Mesenchymal stem cell (in vitro differentiated cells and primary cell): Measurements from ENCODE around the gene ABI3BP.
A peak's percentile ranks its signal among the peaks of the same experiment; 100 is the strongest.

Experiments
- DNase-seq: peaks from one replicate; pipeline ENCODE4 v3.0.0-alpha.2; 2013
- H2AFZ ChIP-seq: one replicate; pipeline ENCODE4 v1.6.1; 2013; ENCODE audit warnings: low read depth, mild to moderate bottlenecking, control low read depth, inconsistent platforms, low read length, moderate library complexity
- H2AK5ac ChIP-seq: 2 replicates; pipeline ENCODE4 v1.6.1; 2013; ENCODE audit warnings: low read length, moderate library complexity, mild to moderate bottlenecking, inconsistent platforms; ENCODE audit not compliant: severe bottlenecking
- H2BK120ac ChIP-seq: one replicate; pipeline ENCODE4 v1.6.1; 2013; ENCODE audit warnings: low read depth, mild to moderate bottlenecking, inconsistent platforms, low read length, moderate library complexity
- H2BK12ac ChIP-seq, 2 experiments: one replicate each; pipeline ENCODE4 v1.6.1; 2013; ENCODE audit warnings: inconsistent platforms in 2 of 2, low read length in 2 of 2, mild to moderate bottlenecking in 2 of 2, moderate library complexity in 2 of 2, control low read depth in 1 of 2
- H2BK15ac ChIP-seq: one replicate; pipeline ENCODE4 v1.6.1; 2013; ENCODE audit warnings: mild to moderate bottlenecking, low read depth, inconsistent platforms; ENCODE audit not compliant: poor library complexity, severe bottlenecking
- H2BK5ac ChIP-seq: 2 replicates; pipeline ENCODE4 v1.6.1; 2013; ENCODE audit warnings: low read depth, mild to moderate bottlenecking, low read length, control low read depth, inconsistent platforms; ENCODE audit not compliant: poor library complexity, severe bottlenecking
- H3K14ac ChIP-seq, 2 experiments: one replicate each; pipeline ENCODE4 v1.6.1; 2013; ENCODE audit warnings: inconsistent platforms in 2 of 2, low read length in 2 of 2, control low read depth in 1 of 2, mild to moderate bottlenecking in 1 of 2, moderate library complexity in 1 of 2
- H3K18ac ChIP-seq, 2 experiments: one replicate each; pipeline ENCODE4 v1.6.1; 2013; ENCODE audit warnings: inconsistent platforms in 2 of 2, low read length in 2 of 2, control low read depth in 1 of 2, low read depth in 1 of 2, mild to moderate bottlenecking in 1 of 2
- H3K23ac ChIP-seq, 2 experiments: one replicate each; pipeline ENCODE4 v1.6.1; 2013; ENCODE audit warnings: inconsistent platforms in 2 of 2, low read length in 2 of 2, mild to moderate bottlenecking in 2 of 2, moderate library complexity in 2 of 2, control low read depth in 1 of 2
- H3K27ac ChIP-seq: 2 replicates; pipeline ENCODE4 v1.5.1; 2013; ENCODE audit warnings: mild to moderate bottlenecking, moderate library complexity, low read length, control low read depth, inconsistent platforms; ENCODE audit not compliant: poor library complexity, severe bottlenecking
- H3K27me3 ChIP-seq, 2 experiments: 2 replicates each; pipeline versions ENCODE4 v1.6.1 to v1.7.0; 2013; ENCODE audit warnings: low read length in 2 of 2, mild to moderate bottlenecking in 2 of 2, moderate library complexity in 2 of 2, control low read depth in 1 of 2, inconsistent platforms in 1 of 2; ENCODE audit not compliant: control insufficient read depth in 1 of 2, insufficient read depth in 1 of 2
- H3K36me3 ChIP-seq, 2 experiments: 2 replicates each; pipeline versions ENCODE4 v1.6.1 to v1.7.0; 2013; ENCODE audit warnings: low read length in 2 of 2, control low read depth in 1 of 2, inconsistent platforms in 1 of 2, low read depth in 1 of 2, mild to moderate bottlenecking in 1 of 2; ENCODE audit not compliant: insufficient read depth in 2 of 2, control insufficient read depth in 1 of 2
- H3K4ac ChIP-seq, 2 experiments: one replicate each; pipeline ENCODE4 v1.6.1; 2013; ENCODE audit warnings: inconsistent platforms in 2 of 2, low read length in 2 of 2, mild to moderate bottlenecking in 2 of 2, moderate library complexity in 2 of 2, control low read depth in 1 of 2, low read depth in 1 of 2
- H3K4me1 ChIP-seq: 2 replicates; pipeline ENCODE4 v1.6.1; 2013; ENCODE audit warnings: low read depth, low read length, control low read depth; ENCODE audit not compliant: control insufficient read depth, insufficient read depth
- H3K4me2 ChIP-seq: 2 replicates; pipeline ENCODE4 v1.6.1; 2013; ENCODE audit warnings: low read length, mild to moderate bottlenecking, inconsistent platforms; ENCODE audit not compliant: poor library complexity, severe bottlenecking
- H3K4me3 ChIP-seq, 2 experiments: 2 replicates each; pipeline versions ENCODE4 v1.5.1 to v1.7.0; 2013; ENCODE audit warnings: low read length in 2 of 2, mild to moderate bottlenecking in 2 of 2, control low read depth in 1 of 2, low read depth in 1 of 2; ENCODE audit not compliant: insufficient read depth in 1 of 2
- H3K79me1 ChIP-seq: replicated peaks from 2 replicates; pipeline ENCODE4 v1.6.1; 2013; ENCODE audit warnings: mild to moderate bottlenecking, control low read depth, low read length, inconsistent platforms; ENCODE audit not compliant: poor library complexity, severe bottlenecking
- H3K9ac ChIP-seq: 2 replicates; pipeline ENCODE4 v1.7.0; 2013; ENCODE audit warnings: mild to moderate bottlenecking, low read length, moderate library complexity
- H3K9me3 ChIP-seq: 2 replicates; pipeline ENCODE4 v1.7.0; 2013; ENCODE audit warnings: mild to moderate bottlenecking, low read length; ENCODE audit not compliant: control insufficient read depth
- H4K8ac ChIP-seq: one replicate; pipeline ENCODE4 v1.6.1; 2013; ENCODE audit warnings: inconsistent platforms, mild to moderate bottlenecking, low read length, moderate library complexity
- H4K91ac ChIP-seq: one replicate; pipeline ENCODE4 v1.6.1; 2013; ENCODE audit warnings: mild to moderate bottlenecking, low read length, inconsistent platforms
- WGBS: methylation state at CpG from one replicate; pipeline ENCODE4 v1.1.7; 2013; ENCODE audit warnings: mixed read lengths; 5-methylcytosine and 5-hydroxymethylcytosine counted together

Gene ABI3BP

GRCh38 chr3:100988080-100988479, 5.1 kb downstream of the ABI3BP start:
- H2AK5ac ChIP-seq, result no peak overlapping the region
- no peak overlapping the region for H2BK12ac ChIP-seq
- H4K8ac ChIP-seq, result no peak overlapping the region
- H3K4ac ChIP-seq, result no peak overlapping the region
- H2BK15ac ChIP-seq, result no peak overlapping the region
- no peak overlapping the region for H3K18ac ChIP-seq
- H3K9me3 ChIP-seq, result no peaks in the 10 kb centered on the region
- no CpG with 5 or more reads among the region's 1 CpG for whole genome bisulfite sequencing
- no peak overlapping the region for H3K9ac ChIP-seq
- H3K4me2 ChIP-seq, result no peak overlapping the region
- H4K91ac ChIP-seq, result no peak overlapping the region
- peaks cover 0 to 25% of the 10 kb centered on the region in 2 experiments for H3K36me3 ChIP-seq
- no peaks in the 10 kb centered on the region for H3K27me3 ChIP-seq
- H2BK120ac ChIP-seq, result no peak overlapping the region
- H3K14ac ChIP-seq, result no peak overlapping the region
- DNase-seq, result no peak
- H3K4me3 ChIP-seq, result no peak overlapping the region
- no peak overlapping the region for H2AFZ ChIP-seq
- no peak overlapping the region for H2BK5ac ChIP-seq
- H3K4me1 ChIP-seq, result peaks cover 2% of the 10 kb centered on the region
- H3K23ac ChIP-seq, result no peak overlapping the region
- no peak overlapping the region for H3K27ac ChIP-seq
- no peaks in the 10 kb centered on the region for H3K79me1 ChIP-seq

DNA sequence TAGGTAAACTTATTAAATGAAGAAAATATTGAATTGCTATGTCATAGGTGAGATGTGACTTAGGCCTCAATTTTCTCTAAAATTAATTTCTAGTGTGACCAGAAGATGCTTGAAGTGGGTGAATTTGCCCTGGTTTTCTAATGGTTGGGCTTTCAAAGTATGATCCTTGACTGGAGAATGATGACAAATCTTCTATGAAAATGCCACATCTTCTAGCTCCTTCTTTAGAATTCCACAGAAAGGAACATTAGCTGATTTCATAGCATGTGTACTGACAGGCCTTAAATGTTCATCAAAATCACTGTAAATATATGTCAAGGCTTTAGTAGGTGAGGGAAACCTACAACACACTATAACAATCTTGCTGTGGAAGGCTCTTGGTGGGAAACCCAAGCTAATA, 8.9 kb downstream of the ABI3BP start:
- no peak overlapping the region for H2AK5ac ChIP-seq
- no peaks in the 10 kb centered on the region for H3K27me3 ChIP-seq
- no peaks in the 10 kb centered on the region for H3K9me3 ChIP-seq
- no peak overlapping the region for H2BK12ac ChIP-seq
- H2BK5ac ChIP-seq, result no peak overlapping the region
- no peak overlapping the region for H2BK120ac ChIP-seq
- H3K4me1 ChIP-seq, result peaks cover 2% of the 10 kb centered on the region
- H3K4me2 ChIP-seq, result no peak overlapping the region
- no peaks in the 10 kb centered on the region for H3K79me1 ChIP-seq
- H3K23ac ChIP-seq, result no peak overlapping the region
- H2BK15ac ChIP-seq, result no peak overlapping the region
- no peak overlapping the region for H3K27ac ChIP-seq
- peaks cover 0 to 31% of the 10 kb centered on the region in 2 experiments for H3K36me3 ChIP-seq
- H4K91ac ChIP-seq, result no peak overlapping the region
- H4K8ac ChIP-seq, result no peak overlapping the region
- H3K4me3 ChIP-seq, result no peak overlapping the region
- no peak overlapping the region for H3K18ac ChIP-seq
- H3K9ac ChIP-seq, result peak overlapping the region; percentile 80
- no peak overlapping the region for H2AFZ ChIP-seq
- H3K4ac ChIP-seq, result no peak overlapping the region
- DNase-seq, result no peak
- H3K14ac ChIP-seq, result no peak overlapping the region

DNA sequence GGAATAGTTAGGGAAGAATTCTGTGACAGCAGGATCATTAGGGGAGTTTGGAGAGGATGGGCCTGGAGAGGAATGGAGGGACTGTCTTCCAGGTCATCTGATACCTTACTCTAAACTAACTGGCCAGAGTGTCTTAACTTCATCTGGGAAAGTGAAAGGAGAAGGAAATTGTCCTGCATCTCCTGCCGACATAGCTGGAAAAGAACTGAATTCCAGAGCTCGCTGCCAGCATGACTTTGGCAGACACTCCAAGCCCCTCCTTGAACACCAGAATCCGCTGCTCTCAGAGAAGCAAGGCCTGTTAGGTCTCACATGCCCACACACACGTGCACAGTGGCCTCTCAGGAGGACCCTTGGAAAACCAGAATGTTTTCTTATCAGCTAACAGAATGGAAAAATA, 10.5 kb downstream of the ABI3BP start:
- peak overlapping the region; percentile 80 for H3K9ac ChIP-seq
- H2BK120ac ChIP-seq, result no peak overlapping the region
- no peaks in the 10 kb centered on the region for H3K27me3 ChIP-seq
- H3K4me1 ChIP-seq, result peaks cover 2% of the 10 kb centered on the region
- H3K18ac ChIP-seq, result no peak overlapping the region
- no peak overlapping the region for H3K4me2 ChIP-seq
- peak overlapping the region; percentile 69 for H2AFZ ChIP-seq
- H3K36me3 ChIP-seq, result peaks cover 0 to 25% of the 10 kb centered on the region in 2 experiments
- 65% methylated on average over 3 of the region's 4 CpGs for WGBS
- no peak overlapping the region for H3K4ac ChIP-seq
- peak overlapping the region in 1 of 2 experiments; percentile 15 for H3K14ac ChIP-seq
- H4K91ac ChIP-seq, result no peak overlapping the region
- no peaks in the 10 kb centered on the region for H3K79me1 ChIP-seq
- H3K9me3 ChIP-seq, result no peaks in the 10 kb centered on the region
- H2BK12ac ChIP-seq, result no peak overlapping the region
- peak overlapping the region in 1 of 2 experiments; percentile 63 for H3K4me3 ChIP-seq
- no peak overlapping the region for H3K23ac ChIP-seq
- H2AK5ac ChIP-seq, result no peak overlapping the region
- no peak overlapping the region for H2BK5ac ChIP-seq
- no peak overlapping the region for H2BK15ac ChIP-seq
- no peak for DNase-seq
- H4K8ac ChIP-seq, result peak overlapping the region; percentile 69
- no peak overlapping the region for H3K27ac ChIP-seq

DNA sequence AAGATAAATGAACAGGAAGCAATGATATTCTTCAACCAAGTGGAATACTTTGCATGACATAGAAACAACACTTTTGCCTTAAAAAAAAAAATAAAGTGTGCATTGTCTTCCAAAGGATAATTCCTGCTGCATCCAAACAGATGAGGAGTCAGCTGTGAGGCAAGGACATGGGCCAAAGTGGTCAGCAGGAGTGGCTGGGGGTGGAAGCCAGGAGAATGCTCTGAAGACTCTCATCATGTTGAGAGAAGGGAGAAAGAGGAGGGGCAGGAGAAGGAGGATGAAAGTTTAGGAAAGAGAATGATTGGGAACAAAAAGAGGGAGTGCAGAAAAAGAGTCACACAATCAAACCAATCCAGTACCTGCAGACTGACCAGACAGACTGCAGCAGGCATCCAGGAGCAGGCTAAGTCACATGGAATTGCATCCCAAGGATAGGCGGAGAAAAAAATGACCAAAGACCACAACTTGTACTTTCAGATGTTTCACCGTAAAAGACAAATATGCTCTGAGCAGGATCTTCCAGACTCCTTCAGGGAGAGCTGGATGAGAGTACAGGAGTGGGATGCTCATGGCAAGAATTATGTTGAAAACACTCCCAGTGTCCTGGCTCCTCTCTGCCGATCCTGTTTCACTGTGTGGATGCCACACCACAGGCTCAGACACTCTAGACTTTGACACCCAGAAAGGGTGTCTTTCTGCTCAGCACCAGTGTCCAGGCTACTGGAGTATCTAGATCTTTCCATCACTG, 11.9 kb downstream of the ABI3BP start:
- H2AFZ ChIP-seq, result no peak overlapping the region
- H2BK5ac ChIP-seq, result no peak overlapping the region
- H3K4me3 ChIP-seq, result no peak overlapping the region
- no peak overlapping the region for H2BK15ac ChIP-seq
- H2BK12ac ChIP-seq, result no peak overlapping the region
- no peak overlapping the region for H3K4ac ChIP-seq
- H3K27ac ChIP-seq, result no peak overlapping the region
- no peak overlapping the region for H2AK5ac ChIP-seq
- no peak overlapping the region for H3K14ac ChIP-seq
- H2BK120ac ChIP-seq, result no peak overlapping the region
- peaks cover 5% of the 10 kb centered on the region for H3K9me3 ChIP-seq
- H3K27me3 ChIP-seq, result no peaks in the 10 kb centered on the region
- peaks cover 2% of the 10 kb centered on the region for H3K4me1 ChIP-seq
- peak overlapping the region; percentile 39 for H3K9ac ChIP-seq
- no peak overlapping the region for H4K8ac ChIP-seq
- no peak overlapping the region for H3K18ac ChIP-seq
- H3K23ac ChIP-seq, result no peak overlapping the region
- H3K79me1 ChIP-seq, result no peaks in the 10 kb centered on the region
- H4K91ac ChIP-seq, result no peak overlapping the region
- no peak for DNase-seq
- peaks cover 0 to 38% of the 10 kb centered on the region in 2 experiments for H3K36me3 ChIP-seq
- WGBS, result 95% methylated on average over 2 of the region's 3 CpGs
- no peak overlapping the region for H3K4me2 ChIP-seq
